ENCODE data around the gene SLC18A3. TPM values are rescaled to one million over a fixed set of nuclear protein-coding genes. Genes with fewer than 3 reads are reported as not detected.

The SLC18A3 gene
- total RNA-seq, 1 experiment from 2014 or later, result not detected

- H3K23me2 ChIP-seq (ENCODE audit: insufficient read length, low read depth, low read length, poor library complexity, severe bottlenecking), result no peaks in the 10 kb centered on the region
- no peak overlapping the region for H2BK12ac ChIP-seq (ENCODE audit: insufficient read length, low read depth, low read length)
- no peak overlapping the region for H3K56ac ChIP-seq (ENCODE audit: insufficient read length, low read depth, low read length)
- no peaks in the 10 kb centered on the region for H3K9me3 ChIP-seq (ENCODE audit: control insufficient read depth, low read depth, low read length)
- H3K27me3 ChIP-seq (ENCODE audit: insufficient read depth, low read length), result no peaks in the 10 kb centered on the region
- H2BK5ac ChIP-seq (ENCODE audit: insufficient read length, low read length), result no peak overlapping the region
- TF ChIP-seq CTCF (conservative IDR thresholded peaks at IDR 0.05), result no peak
- no peak overlapping the region for H4K8ac ChIP-seq (replicated peaks; ENCODE audit: insufficient read length, low read depth, low read length)
- no CpG with 5 or more reads among the region's 4 CpGs for WGBS (ENCODE audit: extremely low coverage, insufficient read length, low lambda C conversion rate)
- no peak overlapping the region for H3K18ac ChIP-seq (ENCODE audit: insufficient read length, low read depth, low read length)
- H2AK5ac ChIP-seq (ENCODE audit: insufficient read length, low read length), result no peak overlapping the region
- Mint-ChIP-seq H3K4me3 (no peak overlapping the region), H3K4me1 (peaks cover 0 to 3% of the 10 kb centered on the region in 2 experiments; a peak in 1 of 4 replicates), H3K27ac (no peak overlapping the region), H3K27me3 (ENCODE audit: low read depth) (peaks cover 4% of the 10 kb centered on the region; the same call in 1 of the 2 replicates), H3K36me3 (ENCODE audit: insufficient read depth in 1 of 3, low read depth in 3 of 3) (no peaks in the 10 kb centered on the region), H3K9me3 (no peaks in the 10 kb centered on the region)
- no peaks in the 10 kb centered on the region for H3K4me1 ChIP-seq (ENCODE audit: insufficient read depth, low read length)
- H3K9ac ChIP-seq (ENCODE audit: extremely low read depth, insufficient read length, low read length), result no peak overlapping the region
- H3K14ac ChIP-seq (ENCODE audit: insufficient read depth, low read length), result no peak overlapping the region
- no peak overlapping the region for H3K23ac ChIP-seq (ENCODE audit: insufficient read length, low read depth, low read length)
- H3K4me2 ChIP-seq (ENCODE audit: insufficient read depth, insufficient read length, low read length), result no peak overlapping the region
- no peak overlapping the region for H4K91ac ChIP-seq (ENCODE audit: insufficient read length, low read depth, low read length)
- no peak overlapping the region for H3K4ac ChIP-seq (ENCODE audit: low read depth, low read length)
- H2BK120ac ChIP-seq (ENCODE audit: low read depth, low read length, poor library complexity, severe bottlenecking), result no peak overlapping the region
- no peak overlapping the region for H3K27ac ChIP-seq (ENCODE audit: insufficient read length, low read depth, low read length)
- no peak overlapping the region for H3T11ph ChIP-seq (ENCODE audit: low read length)
- no peak overlapping the region for H4K5ac ChIP-seq (ENCODE audit: insufficient read length, low read depth, low read length)
- H3K79me2 ChIP-seq (ENCODE audit: insufficient read depth, low read length), result no peaks in the 10 kb centered on the region
- no peak for DNase-seq
- H2AFZ ChIP-seq (ENCODE audit: low read length), result no peak overlapping the region
- no peaks in the 10 kb centered on the region for H3K79me1 ChIP-seq (ENCODE audit: insufficient read depth, low read depth, low read length, poor library complexity, severe bottlenecking)
- H2BK20ac ChIP-seq (ENCODE audit: low read depth, low read length, poor library complexity, severe bottlenecking), result no peak overlapping the region
- H2BK15ac ChIP-seq (ENCODE audit: low read depth, low read length), result no peak overlapping the region
- no peaks in the 10 kb centered on the region for H4K20me1 ChIP-seq (ENCODE audit: control insufficient read depth, insufficient read depth, insufficient read length)
Measured at GRCh38 chr10:49587981-49588380, 22.1 kb upstream of the SLC18A3 start.

All from H9 (cell line).